GM23338 (cell line): ENCODE measurements around the gene NINJ2. TPM values are rescaled to one million over a fixed set of nuclear protein-coding genes. Genes with fewer than 3 reads are reported as not detected.

Experiments
- ATAC-seq: fragments of 200-7000 bp; cut with Tn5 transposase; 3 replicates; pipeline ENCODE4 v1.9.1; 2020
- DNase-seq: peaks from one replicate; pipeline ENCODE4 v3.0.0-alpha.2; 2015; ENCODE audit warnings: low spot score
- H2AFZ ChIP-seq: fragments of 200-600 bp; sonication (generic); 2 replicates; pipeline ENCODE4 v1.8.0; 2016; ENCODE audit warnings: antibody characterized with exemption, mild to moderate bottlenecking, moderate library complexity
- H3F3A ChIP-seq: fragments of 200-600 bp; sonication (generic); replicated peaks from 2 replicates; pipeline ENCODE4 v1.8.0; 2017; ENCODE audit warnings: antibody characterized with exemption, mixed run types, low read depth
- H3K27ac ChIP-seq: fragments of 200-600 bp; sonication (generic); 2 replicates; pipeline ENCODE4 v1.6.1; 2016; ENCODE audit warnings: low read depth
- H3K27me3 ChIP-seq: fragments of 200-600 bp; sonication (generic); 2 replicates; pipeline ENCODE4 v1.8.0; 2016; ENCODE audit warnings: mild to moderate bottlenecking, mixed run types, moderate library complexity; ENCODE audit not compliant: insufficient read depth
- H3K36me3 ChIP-seq: fragments of 200-600 bp; sonication (generic); 2 replicates; pipeline ENCODE4 v1.8.0; 2016; ENCODE audit warnings: mild to moderate bottlenecking; ENCODE audit not compliant: insufficient read depth
- H3K4me1 ChIP-seq: fragments of 200-600 bp; sonication (generic); 2 replicates; pipeline ENCODE4 v1.8.0; 2016; ENCODE audit warnings: mild to moderate bottlenecking, moderate library complexity; ENCODE audit not compliant: insufficient read depth
- H3K4me2 ChIP-seq: fragments of 200-600 bp; sonication (generic); 2 replicates; pipeline ENCODE4 v1.7.1; 2017; ENCODE audit warnings: mixed run types
- H3K4me3 ChIP-seq: fragments of 200-600 bp; sonication (generic); 2 replicates; pipeline ENCODE4 v1.6.1; 2016; ENCODE audit warnings: mixed run types
- H3K79me2 ChIP-seq: fragments of 200-600 bp; sonication (generic); replicated peaks from 2 replicates; pipeline ENCODE4 v1.8.0; 2017; ENCODE audit warnings: mild to moderate bottlenecking; ENCODE audit not compliant: insufficient read depth
- H3K9me2 ChIP-seq: fragments of 200-600 bp; sonication (generic); 2 replicates; pipeline ENCODE4 v1.8.0; 2017; ENCODE audit not compliant: insufficient read depth
- H4K20me1 ChIP-seq: fragments of 200-600 bp; sonication (generic); replicated peaks from 2 replicates; pipeline ENCODE4 v1.8.0; 2017; ENCODE audit warnings: mild to moderate bottlenecking; ENCODE audit not compliant: insufficient read depth
- H3K27ac Mint-ChIP-seq: 2 replicates; pipeline ENCODE4 v1.8.0; 2020; ENCODE audit warnings: inconsistent platforms, mild to moderate bottlenecking, moderate library complexity, mixed read lengths
- H3K27me3 Mint-ChIP-seq: 3 replicates; pipeline ENCODE4 v1.8.0; 2022; ENCODE audit warnings: low read depth, mild to moderate bottlenecking, moderate library complexity, mixed read lengths, inconsistent platforms; ENCODE audit not compliant: insufficient read depth, poor library complexity
- H3K36me3 Mint-ChIP-seq: 3 replicates; pipeline ENCODE4 v1.8.0; 2021; ENCODE audit warnings: low read depth, mild to moderate bottlenecking, inconsistent platforms, moderate library complexity, mixed read lengths
- H3K4me1 Mint-ChIP-seq: 3 replicates; pipeline ENCODE4 v1.8.0; 2020; ENCODE audit warnings: mild to moderate bottlenecking, inconsistent platforms, mixed read lengths
- H3K4me3 Mint-ChIP-seq: 3 replicates; pipeline ENCODE4 v1.8.0; 2021; ENCODE audit warnings: moderate library complexity, mild to moderate bottlenecking, inconsistent platforms, mixed read lengths
- H3K9me3 Mint-ChIP-seq: 3 replicates; pipeline ENCODE4 v1.8.0; 2020; ENCODE audit warnings: moderate library complexity, mild to moderate bottlenecking, inconsistent platforms, mixed read lengths
- CREB1 ChIP-seq: fragments of 250-450 bp; sonication (Bioruptor Pico); IDR thresholded peaks from 2 replicates; pipeline ENCODE4 v1.5.0; 2020; ENCODE audit warnings: low read depth, mild to moderate bottlenecking, moderate library complexity
- EZH2phosphoT487 ChIP-seq: fragments of 200-600 bp; sonication (generic); IDR thresholded peaks from one replicate; pipeline ENCODE4 v1.8.1; 2018; ENCODE audit warnings: antibody characterized with exemption; ENCODE audit not compliant: unreplicated experiment
- JUNB ChIP-seq: IDR thresholded peaks from one replicate; pipeline ENCODE4 v1.6.1; 2016; ENCODE audit warnings: antibody characterized with exemption; ENCODE audit not compliant: unreplicated experiment
- NANOG ChIP-seq: IDR thresholded peaks from 2 replicates; pipeline ENCODE4 v1.6.1; 2016; ENCODE audit warnings: antibody characterized with exemption, borderline replicate concordance
- STAT1 ChIP-seq: IDR thresholded peaks from one replicate; pipeline ENCODE4 v1.6.1; 2016; ENCODE audit warnings: antibody characterized with exemption; ENCODE audit not compliant: unreplicated experiment
- ZNF114 ChIP-seq: fragments of 250-450 bp; sonication (Bioruptor Pico); IDR thresholded peaks from 2 replicates; pipeline ENCODE4 v1.5.0; 2020; ENCODE audit warnings: mild to moderate bottlenecking, moderate library complexity
- ZNF331 ChIP-seq: fragments of 250-450 bp; sonication (Bioruptor Pico); IDR thresholded peaks from 2 replicates; pipeline ENCODE4 v1.5.0; 2020; ENCODE audit warnings: low read depth, mild to moderate bottlenecking, moderate library complexity
- polyA plus RNA-seq: library from polyadenylated mRNA; unstranded; fragments of >200 nt; fragmentation: Nextera tagmentation; extraction: Ambion mirVana; gene quantifications from 2 replicates; pipeline ENCODE4 v1.2.1, GENCODE V29; 2016
- total RNA-seq: library from RNA; depleted of rRNA; stranded (reverse); fragments of >200 nt; shearing (Covaris generic); gene quantifications from 2 replicates; pipeline ENCODE4 v1.2.3, GENCODE V29; 2014
- TF ChIP-seq, protein P1 (sequence below): IDR thresholded peaks from one replicate; pipeline ENCODE4 v1.6.1; 2018; ENCODE audit warnings: antibody characterized with exemption; ENCODE audit not compliant: unreplicated experiment
- TF ChIP-seq, protein P2 (sequence below): fragments of 250-450 bp; sonication (Bioruptor Pico); IDR thresholded peaks from 2 replicates; pipeline ENCODE4 v1.5.0; 2020; ENCODE audit warnings: mild to moderate bottlenecking, moderate library complexity
- TF ChIP-seq, protein P3 (sequence below): IDR thresholded peaks from 2 replicates; pipeline ENCODE4 v1.6.1; 2016; ENCODE audit warnings: antibody characterized with exemption

NINJ2 gene
- total and polyA plus RNA-seq, 2 experiments from 2014 or later, result 0.94 to 2.6 TPM

DNA sequence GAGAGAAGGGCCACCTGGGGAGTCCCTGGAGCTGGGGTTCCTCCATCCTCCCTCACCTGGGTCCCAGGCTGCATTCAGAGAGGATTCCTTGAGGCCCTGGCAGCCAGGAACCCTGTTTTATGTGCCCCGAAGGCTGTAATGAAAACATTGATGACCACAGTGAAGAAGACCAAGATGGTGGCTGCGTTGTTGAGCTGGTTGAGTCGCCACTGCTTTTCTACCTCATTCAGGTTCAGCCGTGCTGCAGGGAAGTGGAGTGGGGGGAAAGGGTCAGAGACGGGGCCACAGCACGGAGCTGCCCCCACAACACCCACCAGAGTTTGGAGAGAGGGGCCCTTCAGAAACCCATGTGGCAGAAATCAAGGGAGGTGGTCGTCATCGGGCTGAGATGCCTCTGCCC, 98.1 kb downstream of the NINJ2 start (continued):
- no peak for TF ChIP-seq ZNF331 (CRISPR knock-in tag)

DNA sequence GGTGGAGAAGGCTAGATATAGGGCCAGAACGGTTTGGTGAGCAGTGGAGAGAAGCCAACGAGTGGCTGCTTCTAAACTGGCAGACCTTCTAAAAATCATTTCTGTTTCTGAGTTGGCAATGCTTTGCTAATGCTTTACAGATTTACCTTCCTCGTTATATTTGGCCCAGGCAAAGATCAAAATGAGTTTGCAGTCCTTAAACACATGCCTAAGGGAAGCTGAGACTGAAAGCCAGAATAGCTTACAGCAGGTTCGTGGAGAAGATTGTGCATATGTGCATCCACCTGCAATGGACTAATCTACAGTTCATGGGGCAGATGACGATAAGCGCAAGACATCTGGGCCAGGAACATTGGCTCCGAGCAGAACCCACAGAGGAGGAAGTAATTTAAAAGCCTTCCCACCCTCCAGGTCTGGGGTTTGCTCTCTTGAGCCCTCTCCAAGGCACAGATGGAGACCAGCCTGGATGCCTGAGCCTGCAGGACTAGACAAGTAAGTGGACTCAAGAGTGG, 99.4 kb downstream of the NINJ2 start:
- TF ChIP-seq, protein P1, sequence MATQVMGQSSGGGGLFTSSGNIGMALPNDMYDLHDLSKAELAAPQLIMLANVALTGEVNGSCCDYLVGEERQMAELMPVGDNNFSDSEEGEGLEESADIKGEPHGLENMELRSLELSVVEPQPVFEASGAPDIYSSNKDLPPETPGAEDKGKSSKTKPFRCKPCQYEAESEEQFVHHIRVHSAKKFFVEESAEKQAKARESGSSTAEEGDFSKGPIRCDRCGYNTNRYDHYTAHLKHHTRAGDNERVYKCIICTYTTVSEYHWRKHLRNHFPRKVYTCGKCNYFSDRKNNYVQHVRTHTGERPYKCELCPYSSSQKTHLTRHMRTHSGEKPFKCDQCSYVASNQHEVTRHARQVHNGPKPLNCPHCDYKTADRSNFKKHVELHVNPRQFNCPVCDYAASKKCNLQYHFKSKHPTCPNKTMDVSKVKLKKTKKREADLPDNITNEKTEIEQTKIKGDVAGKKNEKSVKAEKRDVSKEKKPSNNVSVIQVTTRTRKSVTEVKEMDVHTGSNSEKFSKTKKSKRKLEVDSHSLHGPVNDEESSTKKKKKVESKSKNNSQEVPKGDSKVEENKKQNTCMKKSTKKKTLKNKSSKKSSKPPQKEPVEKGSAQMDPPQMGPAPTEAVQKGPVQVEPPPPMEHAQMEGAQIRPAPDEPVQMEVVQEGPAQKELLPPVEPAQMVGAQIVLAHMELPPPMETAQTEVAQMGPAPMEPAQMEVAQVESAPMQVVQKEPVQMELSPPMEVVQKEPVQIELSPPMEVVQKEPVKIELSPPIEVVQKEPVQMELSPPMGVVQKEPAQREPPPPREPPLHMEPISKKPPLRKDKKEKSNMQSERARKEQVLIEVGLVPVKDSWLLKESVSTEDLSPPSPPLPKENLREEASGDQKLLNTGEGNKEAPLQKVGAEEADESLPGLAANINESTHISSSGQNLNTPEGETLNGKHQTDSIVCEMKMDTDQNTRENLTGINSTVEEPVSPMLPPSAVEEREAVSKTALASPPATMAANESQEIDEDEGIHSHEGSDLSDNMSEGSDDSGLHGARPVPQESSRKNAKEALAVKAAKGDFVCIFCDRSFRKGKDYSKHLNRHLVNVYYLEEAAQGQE, result no peak
- no peak for TF ChIP-seq STAT1
- TF ChIP-seq CREB1 (CRISPR knock-in tag), result no peak
- no peak for TF ChIP-seq EZH2phosphoT487
- TF ChIP-seq, protein P2, sequence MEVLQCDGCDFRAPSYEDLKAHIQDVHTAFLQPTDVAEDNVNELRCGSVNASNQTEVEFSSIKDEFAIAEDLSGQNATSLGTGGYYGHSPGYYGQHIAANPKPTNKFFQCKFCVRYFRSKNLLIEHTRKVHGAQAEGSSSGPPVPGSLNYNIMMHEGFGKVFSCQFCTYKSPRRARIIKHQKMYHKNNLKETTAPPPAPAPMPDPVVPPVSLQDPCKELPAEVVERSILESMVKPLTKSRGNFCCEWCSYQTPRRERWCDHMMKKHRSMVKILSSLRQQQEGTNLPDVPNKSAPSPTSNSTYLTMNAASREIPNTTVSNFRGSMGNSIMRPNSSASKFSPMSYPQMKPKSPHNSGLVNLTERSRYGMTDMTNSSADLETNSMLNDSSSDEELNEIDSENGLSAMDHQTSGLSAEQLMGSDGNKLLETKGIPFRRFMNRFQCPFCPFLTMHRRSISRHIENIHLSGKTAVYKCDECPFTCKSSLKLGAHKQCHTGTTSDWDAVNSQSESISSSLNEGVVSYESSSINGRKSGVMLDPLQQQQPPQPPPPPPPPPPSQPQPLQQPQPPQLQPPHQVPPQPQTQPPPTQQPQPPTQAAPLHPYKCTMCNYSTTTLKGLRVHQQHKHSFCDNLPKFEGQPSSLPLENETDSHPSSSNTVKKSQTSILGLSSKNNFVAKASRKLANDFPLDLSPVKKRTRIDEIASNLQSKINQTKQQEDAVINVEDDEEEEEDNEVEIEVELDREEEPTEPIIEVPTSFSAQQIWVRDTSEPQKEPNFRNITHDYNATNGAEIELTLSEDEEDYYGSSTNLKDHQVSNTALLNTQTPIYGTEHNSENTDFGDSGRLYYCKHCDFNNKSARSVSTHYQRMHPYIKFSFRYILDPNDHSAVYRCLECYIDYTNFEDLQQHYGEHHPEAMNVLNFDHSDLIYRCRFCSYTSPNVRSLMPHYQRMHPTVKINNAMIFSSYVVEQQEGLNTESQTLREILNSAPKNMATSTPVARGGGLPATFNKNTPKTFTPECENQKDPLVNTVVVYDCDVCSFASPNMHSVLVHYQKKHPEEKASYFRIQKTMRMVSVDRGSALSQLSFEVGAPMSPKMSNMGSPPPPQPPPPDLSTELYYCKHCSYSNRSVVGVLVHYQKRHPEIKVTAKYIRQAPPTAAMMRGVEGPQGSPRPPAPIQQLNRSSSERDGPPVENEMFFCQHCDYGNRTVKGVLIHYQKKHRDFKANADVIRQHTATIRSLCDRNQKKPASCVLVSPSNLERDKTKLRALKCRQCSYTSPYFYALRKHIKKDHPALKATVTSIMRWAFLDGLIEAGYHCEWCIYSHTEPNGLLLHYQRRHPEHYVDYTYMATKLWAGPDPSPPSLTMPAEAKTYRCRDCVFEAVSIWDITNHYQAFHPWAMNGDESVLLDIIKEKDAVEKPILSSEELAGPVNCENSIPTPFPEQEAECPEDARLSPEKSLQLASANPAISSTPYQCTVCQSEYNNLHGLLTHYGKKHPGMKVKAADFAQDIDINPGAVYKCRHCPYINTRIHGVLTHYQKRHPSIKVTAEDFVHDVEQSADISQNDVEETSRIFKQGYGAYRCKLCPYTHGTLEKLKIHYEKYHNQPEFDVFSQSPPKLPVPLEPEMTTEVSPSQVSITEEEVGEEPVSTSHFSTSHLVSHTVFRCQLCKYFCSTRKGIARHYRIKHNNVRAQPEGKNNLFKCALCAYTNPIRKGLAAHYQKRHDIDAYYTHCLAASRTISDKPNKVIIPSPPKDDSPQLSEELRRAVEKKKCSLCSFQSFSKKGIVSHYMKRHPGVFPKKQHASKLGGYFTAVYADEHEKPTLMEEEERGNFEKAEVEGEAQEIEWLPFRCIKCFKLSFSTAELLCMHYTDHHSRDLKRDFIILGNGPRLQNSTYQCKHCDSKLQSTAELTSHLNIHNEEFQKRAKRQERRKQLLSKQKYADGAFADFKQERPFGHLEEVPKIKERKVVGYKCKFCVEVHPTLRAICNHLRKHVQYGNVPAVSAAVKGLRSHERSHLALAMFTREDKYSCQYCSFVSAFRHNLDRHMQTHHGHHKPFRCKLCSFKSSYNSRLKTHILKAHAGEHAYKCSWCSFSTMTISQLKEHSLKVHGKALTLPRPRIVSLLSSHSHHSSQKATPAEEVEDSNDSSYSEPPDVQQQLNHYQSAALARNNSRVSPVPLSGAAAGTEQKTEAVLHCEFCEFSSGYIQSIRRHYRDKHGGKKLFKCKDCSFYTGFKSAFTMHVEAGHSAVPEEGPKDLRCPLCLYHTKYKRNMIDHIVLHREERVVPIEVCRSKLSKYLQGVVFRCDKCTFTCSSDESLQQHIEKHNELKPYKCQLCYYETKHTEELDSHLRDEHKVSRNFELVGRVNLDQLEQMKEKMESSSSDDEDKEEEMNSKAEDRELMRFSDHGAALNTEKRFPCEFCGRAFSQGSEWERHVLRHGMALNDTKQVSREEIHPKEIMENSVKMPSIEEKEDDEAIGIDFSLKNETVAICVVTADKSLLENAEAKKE (CRISPR knock-in tag), result no peak
- no peak for TF ChIP-seq NANOG
- TF ChIP-seq, protein P3, sequence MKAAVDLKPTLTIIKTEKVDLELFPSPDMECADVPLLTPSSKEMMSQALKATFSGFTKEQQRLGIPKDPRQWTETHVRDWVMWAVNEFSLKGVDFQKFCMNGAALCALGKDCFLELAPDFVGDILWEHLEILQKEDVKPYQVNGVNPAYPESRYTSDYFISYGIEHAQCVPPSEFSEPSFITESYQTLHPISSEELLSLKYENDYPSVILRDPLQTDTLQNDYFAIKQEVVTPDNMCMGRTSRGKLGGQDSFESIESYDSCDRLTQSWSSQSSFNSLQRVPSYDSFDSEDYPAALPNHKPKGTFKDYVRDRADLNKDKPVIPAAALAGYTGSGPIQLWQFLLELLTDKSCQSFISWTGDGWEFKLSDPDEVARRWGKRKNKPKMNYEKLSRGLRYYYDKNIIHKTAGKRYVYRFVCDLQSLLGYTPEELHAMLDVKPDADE, result no peak
- TF ChIP-seq ZNF114, result no peak
- TF ChIP-seq JUNB, result no peak
- Mint-ChIP-seq H3K9me3 (no peaks in the 10 kb centered on the region), H3K36me3 (no peaks in the 10 kb centered on the region; the same call in 2 of the 3 replicates), H3K27me3 (peaks cover 24% of the 10 kb centered on the region), H3K4me3 (no peak overlapping the region), H3K4me1 (no peaks in the 10 kb centered on the region; the same call in 2 of the 3 replicates), H3K27ac (no peak overlapping the region)
- no peak overlapping the region for H3K27ac ChIP-seq
- no peaks in the 10 kb centered on the region for H3K79me2 ChIP-seq
- no peak overlapping the region for H3K4me2 ChIP-seq
- no peaks in the 10 kb centered on the region for H3K36me3 ChIP-seq
- H3K27me3 ChIP-seq, result no peaks in the 10 kb centered on the region
- DNase-seq (no peak), ATAC-seq (no peak)
- no peak overlapping the region for H2AFZ ChIP-seq
- no peaks in the 10 kb centered on the region for H3K4me1 ChIP-seq
- H3K9me2 ChIP-seq, result no peaks in the 10 kb centered on the region
- H3K4me3 ChIP-seq, result no peak overlapping the region
- H3F3A ChIP-seq, result no peaks in the 10 kb centered on the region
- H4K20me1 ChIP-seq, result no peaks in the 10 kb centered on the region
